Prostate gland (tissue), 2 donors: ENCODE data around the gene FXYD2. TPM values are rescaled to one million over a fixed set of nuclear protein-coding genes. Genes with fewer than 3 reads are reported as not detected.

Experiments used
- DNase-seq: peaks from one replicate; pipeline ENCODE4 v3.0.0-alpha.2; 2019; ENCODE audit warnings: low spot score
- H3K27ac ChIP-seq, 2 donors: fragments of 200-600 bp; sonication (generic); 2 replicates each; pipeline ENCODE4 v1.5.1; 2017 to 2019
- H3K27me3 ChIP-seq: fragments of 200-600 bp; sonication (generic); replicated peaks from 2 replicates; pipeline ENCODE4 v1.5.1; 2019; ENCODE audit not compliant: insufficient read depth
- H3K36me3 ChIP-seq, 2 donors: fragments of 200-600 bp; sonication (generic); 1 replicate in 1 of 2; 2 replicates in 1 of 2; pipeline versions ENCODE4 v1.5.1 to v1.8.1; 2017 to 2019
- H3K4me1 ChIP-seq: fragments of 200-600 bp; sonication (generic); replicated peaks from 2 replicates; pipeline ENCODE4 v1.5.1; 2019
- H3K4me3 ChIP-seq, 2 donors: fragments of 200-600 bp; sonication (generic); 2 replicates each; pipeline ENCODE4 v1.5.1; 2017 to 2019
- H3K9me3 ChIP-seq: fragments of 200-600 bp; sonication (generic); 2 replicates; pipeline ENCODE4 v1.5.1; 2017
- POLR2A ChIP-seq: fragments of 450-650 bp; IDR thresholded peaks from one replicate; pipeline ENCODE4 v1.6.1; 2016; ENCODE audit warnings: antibody characterized with exemption, mild to moderate bottlenecking
- POLR2AphosphoS5 ChIP-seq: sonication (generic); formaldehyde crosslinking; IDR thresholded peaks from one replicate; pipeline ENCODE4 v1.6.1; 2017; ENCODE audit warnings: antibody characterized with exemption
- WGBS: methylation state at CpG from one replicate; pipeline ENCODE4 v1.1.5; 2018; 5-methylcytosine and 5-hydroxymethylcytosine counted together
- intact Hi-C: fragments of 100-400 bp; cut with DNase I; formaldehyde crosslinking; loops from one replicate; pipeline ENCODE4 v1.14.2; 2022
- total RNA-seq, 2 donors: library from RNA; depleted of rRNA; stranded (reverse); fragments of >200 nt; gene quantifications; one replicate each; pipeline ENCODE4 v1.1.0, GENCODE V29; 2016
- TF ChIP-seq, protein P1 (sequence below), 4 experiments: fragments of 200-600 bp in 2 of 4; fragments of 450-650 bp in 2 of 4; sonication (generic) in 2 of 4; IDR thresholded peaks; 1 replicate in 3 of 4; 2 replicates in 1 of 4; pipeline ENCODE4 v1.5.1; 2016 to 2019; ENCODE audit warnings: antibody characterized with exemption in 4 of 4, mild to moderate bottlenecking in 2 of 4, moderate library complexity in 2 of 4

The FXYD2 gene
- total RNA-seq, 2 donors from 2014 or later = 0.87 to 1.8 TPM

GRCh38 chr11:117862753-117863152 lies 38.2 kb upstream of the FXYD2 start:
- no peak overlapping the region for H3K4me3 ChIP-seq

DNA sequence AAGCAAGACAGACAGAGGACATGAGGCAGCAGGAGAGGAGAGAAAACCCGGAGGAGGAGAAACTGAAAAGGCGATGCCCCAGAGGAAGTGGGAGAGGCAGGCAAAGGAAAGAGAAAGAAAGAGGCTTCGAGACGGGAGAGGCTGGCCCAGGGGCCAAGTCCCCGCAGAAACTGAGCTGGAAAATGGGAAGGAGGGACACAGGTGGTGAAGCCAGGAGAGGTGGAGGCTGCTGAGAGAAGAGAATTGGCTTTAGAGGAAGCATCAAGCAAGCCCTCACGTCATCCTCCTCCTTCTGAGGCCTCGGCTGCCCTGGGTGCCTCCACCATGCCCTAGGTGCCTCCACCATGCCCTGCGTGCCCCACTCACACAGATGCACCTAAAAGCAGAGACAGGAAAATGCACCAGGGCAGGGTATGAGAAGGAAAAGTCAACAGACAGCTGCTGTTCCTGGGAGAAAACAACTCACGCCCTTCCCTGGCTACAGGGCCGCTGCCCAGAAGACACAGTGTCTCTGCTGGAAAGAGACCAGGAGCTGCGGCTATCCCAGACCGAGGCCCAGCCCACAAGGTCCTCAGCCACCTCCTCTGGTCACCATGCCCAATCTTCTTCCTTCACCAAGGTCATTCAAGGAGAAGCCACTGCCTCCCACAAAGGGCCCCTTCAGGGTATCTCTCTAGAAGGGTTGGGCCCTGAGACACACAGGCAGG lies 37.6 kb upstream of the FXYD2 start:
- no peaks in the 10 kb centered on the region for H3K9me3 ChIP-seq
- no peak overlapping the region for H3K4me3 ChIP-seq
- peak overlapping the region; percentile 8 to 39 for H3K27ac ChIP-seq
- H3K4me1 ChIP-seq = no peaks in the 10 kb centered on the region
- DNase-seq = no peak
- WGBS = 50% methylated on average over 12 of the region's 12 CpGs
- intact Hi-C loops = no loop called here
- H3K36me3 ChIP-seq = no peaks in the 10 kb centered on the region
- TF ChIP-seq POLR2AphosphoS5 (no peak), POLR2A (no peak)
- TF ChIP-seq, protein P1, sequence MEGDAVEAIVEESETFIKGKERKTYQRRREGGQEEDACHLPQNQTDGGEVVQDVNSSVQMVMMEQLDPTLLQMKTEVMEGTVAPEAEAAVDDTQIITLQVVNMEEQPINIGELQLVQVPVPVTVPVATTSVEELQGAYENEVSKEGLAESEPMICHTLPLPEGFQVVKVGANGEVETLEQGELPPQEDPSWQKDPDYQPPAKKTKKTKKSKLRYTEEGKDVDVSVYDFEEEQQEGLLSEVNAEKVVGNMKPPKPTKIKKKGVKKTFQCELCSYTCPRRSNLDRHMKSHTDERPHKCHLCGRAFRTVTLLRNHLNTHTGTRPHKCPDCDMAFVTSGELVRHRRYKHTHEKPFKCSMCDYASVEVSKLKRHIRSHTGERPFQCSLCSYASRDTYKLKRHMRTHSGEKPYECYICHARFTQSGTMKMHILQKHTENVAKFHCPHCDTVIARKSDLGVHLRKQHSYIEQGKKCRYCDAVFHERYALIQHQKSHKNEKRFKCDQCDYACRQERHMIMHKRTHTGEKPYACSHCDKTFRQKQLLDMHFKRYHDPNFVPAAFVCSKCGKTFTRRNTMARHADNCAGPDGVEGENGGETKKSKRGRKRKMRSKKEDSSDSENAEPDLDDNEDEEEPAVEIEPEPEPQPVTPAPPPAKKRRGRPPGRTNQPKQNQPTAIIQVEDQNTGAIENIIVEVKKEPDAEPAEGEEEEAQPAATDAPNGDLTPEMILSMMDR (IDR thresholded peaks at IDR 0.05) = no peak
- H3K27me3 ChIP-seq = no peaks in the 10 kb centered on the region

More at GRCh38 chr11:117862753-117863152, 38.2 kb upstream of the FXYD2 start:
- no peaks in the 10 kb centered on the region for H3K9me3 ChIP-seq
- H3K36me3 ChIP-seq = no peaks in the 10 kb centered on the region
- H3K27ac ChIP-seq = peak overlapping the region in 1 of 2 donors; percentile 39
- DNase-seq = no peak
- intact Hi-C loops = no loop called here
- no peaks in the 10 kb centered on the region for H3K4me1 ChIP-seq
- no peaks in the 10 kb centered on the region for H3K27me3 ChIP-seq
- TF ChIP-seq, protein P1 (IDR thresholded peaks at IDR 0.05) = no peak
- TF ChIP-seq POLR2AphosphoS5 (no peak), POLR2A (no peak)
- 92% methylated on average over 1 of the region's 1 CpG for WGBS

DNA sequence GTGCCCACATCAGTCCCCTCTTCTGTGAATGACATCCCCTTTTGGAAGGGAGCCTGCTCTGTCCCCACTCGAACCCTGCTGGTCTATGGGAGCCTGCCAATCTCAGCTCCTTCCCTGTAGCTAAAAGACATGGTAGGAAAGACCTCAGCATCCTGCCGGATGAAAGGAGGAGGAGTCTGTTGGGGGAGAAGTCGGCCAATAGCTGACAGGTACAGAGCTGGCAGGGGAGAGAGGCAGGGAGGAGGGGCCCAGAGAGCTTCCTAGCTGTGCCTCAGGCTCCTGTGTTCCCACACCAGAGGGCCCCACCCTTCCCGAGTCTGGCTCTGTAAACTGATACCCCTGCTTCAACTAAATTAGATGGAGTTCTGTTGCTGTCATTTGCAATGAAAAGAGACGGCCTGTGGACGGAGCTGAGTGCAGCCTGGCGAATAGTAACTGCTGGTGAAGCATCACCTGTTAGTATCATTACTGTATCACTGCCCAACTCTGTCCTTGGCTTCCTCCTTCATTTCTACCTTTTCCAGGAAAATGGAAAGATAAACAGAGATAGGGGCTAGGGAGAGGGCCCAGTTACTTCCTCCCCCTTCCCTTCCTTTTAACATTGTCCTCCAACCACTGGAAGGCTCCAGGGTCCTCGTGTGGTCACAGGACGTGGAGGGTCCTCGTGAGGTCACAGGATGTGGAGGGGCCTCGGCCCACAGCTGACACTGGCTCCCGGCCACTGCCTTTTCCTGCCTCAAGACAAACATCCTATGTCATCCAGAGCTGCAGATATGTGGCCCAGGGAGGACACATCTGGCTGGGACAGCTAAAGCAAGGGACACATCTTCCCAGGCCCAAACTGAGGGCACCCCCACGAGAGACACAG lies 36.8 kb upstream of the FXYD2 start:
- H3K27ac ChIP-seq = peak overlapping the region; percentile 8 to 39
- H3K9me3 ChIP-seq = no peaks in the 10 kb centered on the region
- no peaks in the 10 kb centered on the region for H3K4me1 ChIP-seq
- intact Hi-C loops = no loop called here
- no peak overlapping the region for H3K4me3 ChIP-seq
- no peaks in the 10 kb centered on the region for H3K36me3 ChIP-seq
- no peak for DNase-seq
- WGBS = 44% methylated on average over 13 of the region's 13 CpGs
- TF ChIP-seq POLR2AphosphoS5 (no peak), POLR2A (no peak)
- TF ChIP-seq, protein P1 (IDR thresholded peaks at IDR 0.05) = no peak
- H3K27me3 ChIP-seq = no peaks in the 10 kb centered on the region

GRCh38 chr11:117860139-117860538 lies 35.6 kb upstream of the FXYD2 start:
- DNase-seq = no peak
- Histone ChIP-seq H3K27ac (no peak overlapping the region), H3K36me3 (no peaks in the 10 kb centered on the region), H3K4me3 (no peak overlapping the region), H3K4me1 (no peaks in the 10 kb centered on the region), H3K27me3 (no peaks in the 10 kb centered on the region), H3K9me3 (no peaks in the 10 kb centered on the region)
- WGBS = 77% methylated on average over 6 of the region's 6 CpGs
- intact Hi-C loops = no loop called here
- TF ChIP-seq, protein P1 (IDR thresholded peaks at IDR 0.05) = no peak
- TF ChIP-seq POLR2AphosphoS5 (no peak), POLR2A (no peak)
